GM18499 (cell line): ENCODE results near the gene SPINT3.

Experiments
- ATAC-seq: cut with Tn5 transposase; IDR thresholded peaks from one replicate; pipeline ENCODE4 v1.9.1; 2021; ENCODE audit warnings: moderate number of reproducible peaks; ENCODE audit not compliant: insufficient read depth, unreplicated experiment

Gene SPINT3

DNA sequence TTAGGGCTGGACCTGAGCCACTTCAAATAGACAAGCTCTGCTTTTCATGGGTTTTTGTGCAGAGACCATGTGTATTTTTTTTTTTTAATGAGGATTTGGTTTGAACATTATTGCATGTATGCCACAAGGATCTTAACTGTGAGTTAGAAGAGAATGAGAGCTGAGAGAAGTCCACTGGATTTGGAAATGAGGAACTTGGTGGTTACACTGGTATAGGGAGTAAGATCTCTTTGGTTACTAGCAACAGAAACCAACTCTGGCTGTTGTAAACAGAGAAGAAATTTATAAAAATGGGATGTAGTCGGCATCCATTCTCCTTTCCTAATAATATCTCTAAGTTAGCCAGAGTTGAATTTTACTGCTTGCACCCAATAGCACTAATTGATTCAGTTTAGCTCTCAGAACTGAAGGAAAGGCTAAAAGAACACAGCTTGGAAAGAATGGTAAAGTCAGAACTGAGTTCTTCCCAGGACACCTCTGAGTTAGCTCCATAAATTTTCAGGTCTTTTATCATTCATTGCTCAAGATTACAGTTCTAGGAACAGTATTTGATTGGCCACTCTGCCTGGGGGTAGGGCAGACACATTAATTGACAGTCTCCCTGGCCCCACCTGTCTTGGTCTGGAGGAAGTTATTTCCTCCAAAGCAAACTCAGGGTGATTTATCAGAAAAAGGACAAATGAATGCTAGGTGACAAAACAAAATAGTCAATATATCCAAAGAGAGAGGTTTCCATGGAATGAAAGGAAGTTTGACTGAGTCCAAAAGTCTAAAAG, 49.7 kb downstream of the SPINT3 start:
- no peak for ATAC-seq

DNA sequence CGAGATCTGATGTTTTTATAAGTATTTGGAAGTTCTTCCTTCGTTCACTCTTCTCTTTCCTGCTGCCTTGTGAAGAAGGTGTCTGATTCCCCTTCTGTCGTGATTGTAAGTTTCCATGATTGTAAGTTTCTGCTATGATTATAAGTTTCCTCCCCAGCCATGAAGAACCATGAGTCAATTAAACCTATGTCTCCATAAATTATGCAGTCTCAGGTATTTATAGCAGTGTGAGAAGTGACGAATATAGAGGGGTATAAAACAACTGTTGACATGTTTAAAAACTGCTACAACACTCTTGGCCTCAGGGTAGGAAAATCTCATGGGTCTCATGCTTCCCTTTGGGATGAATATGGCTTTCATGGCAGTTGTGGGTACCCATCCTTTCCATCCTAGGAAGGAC, 51.7 kb downstream of the SPINT3 start:
- no peak for ATAC-seq

DNA sequence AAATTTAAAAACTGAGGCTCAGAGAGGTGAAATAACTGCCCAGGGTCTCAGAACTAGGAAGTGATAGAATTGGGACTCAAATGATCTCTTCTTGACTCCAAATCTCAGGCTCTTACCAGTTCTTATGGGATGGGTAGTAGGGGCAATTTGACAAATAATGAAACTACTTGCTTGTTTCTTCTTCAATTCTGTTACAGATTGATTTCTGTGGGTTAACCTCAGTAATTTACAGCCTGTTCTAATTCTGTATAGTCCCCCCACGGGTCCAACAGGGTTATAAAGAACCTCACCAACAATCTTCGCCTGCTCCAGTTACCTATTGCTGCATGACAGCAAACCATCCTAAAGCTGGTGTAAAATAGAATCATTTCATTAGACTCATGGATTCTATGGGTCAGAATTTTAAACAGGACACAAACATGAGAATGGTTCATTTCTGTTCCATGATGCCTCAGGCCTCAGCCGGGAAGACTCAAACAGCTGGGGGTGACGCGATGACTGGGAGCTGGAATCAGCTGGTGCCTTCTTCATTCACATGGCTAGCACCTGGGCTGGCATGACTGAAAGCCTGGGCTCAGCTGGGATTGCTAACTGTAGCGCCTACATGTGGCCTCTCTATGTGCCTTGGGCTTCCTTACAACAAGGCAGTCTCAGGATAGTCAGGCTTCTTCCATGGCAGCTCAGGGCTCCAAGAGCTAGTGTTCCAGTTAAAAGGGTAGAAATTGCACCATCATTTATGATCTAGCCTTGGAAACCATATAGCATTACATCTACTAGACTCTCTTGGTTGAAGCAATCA, 52.5 kb downstream of the SPINT3 start:
- ATAC-seq: no peak
